CMK (cell line): ENCODE measurements around the gene ERO1B.
A peak's percentile ranks its signal among the peaks of the same experiment; 100 is the strongest.
"Not testable (repeated sequence)": the region's sequence is repeated elsewhere in the genome, so short reads cannot be mapped to it uniquely, and the experiment has no call there.

Source experiments
- DNase-seq: peaks from one replicate; pipeline ENCODE4 v3.0.0-alpha.2; 2010; ENCODE audit warnings: low read depth

The ERO1B gene

DNA sequence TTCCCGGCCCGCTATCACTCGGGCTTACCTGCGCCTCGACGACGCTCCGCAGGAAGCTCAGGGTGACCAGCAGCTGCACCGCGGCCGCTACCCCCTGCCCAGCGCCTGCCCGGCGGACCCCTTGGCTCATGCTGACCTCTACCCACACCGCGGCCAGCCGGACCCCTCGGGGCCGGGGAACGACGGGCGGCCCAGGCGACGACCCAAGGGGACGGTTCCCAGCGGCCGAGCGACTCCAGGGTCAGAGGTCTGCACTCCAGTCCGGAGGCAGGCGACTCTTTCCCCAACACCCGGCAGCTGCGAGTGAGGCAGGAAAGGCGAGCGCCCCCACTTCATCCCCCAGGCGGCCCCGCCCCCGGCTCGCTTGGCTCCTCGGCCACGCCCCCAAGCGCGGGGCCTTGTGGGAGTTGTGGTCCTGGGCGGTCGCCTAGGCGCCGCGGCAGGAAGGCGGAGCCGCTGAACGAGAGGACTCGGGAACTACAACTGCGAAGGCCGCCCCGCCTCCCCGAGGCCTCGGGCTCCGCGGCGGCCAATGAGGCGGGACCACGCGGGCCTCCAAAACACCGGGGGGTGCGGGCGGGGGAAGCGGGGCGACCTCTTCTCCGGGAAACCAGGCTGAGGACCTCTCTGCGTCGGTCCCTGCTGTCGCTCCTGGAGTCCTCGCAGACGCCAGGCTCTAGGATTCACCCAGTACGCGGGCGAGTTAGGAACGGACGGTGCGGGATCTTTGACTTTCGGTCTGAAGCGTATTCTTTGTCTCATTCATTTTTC is at the start of gene ERO1B:
Gene ERO1B (minus strand): TSS at position 305 of the 771 bp plus-strand sequence. CDS start 175 bp downstream, at position 130.
- DNase-seq = peak; percentile 95

DNA sequence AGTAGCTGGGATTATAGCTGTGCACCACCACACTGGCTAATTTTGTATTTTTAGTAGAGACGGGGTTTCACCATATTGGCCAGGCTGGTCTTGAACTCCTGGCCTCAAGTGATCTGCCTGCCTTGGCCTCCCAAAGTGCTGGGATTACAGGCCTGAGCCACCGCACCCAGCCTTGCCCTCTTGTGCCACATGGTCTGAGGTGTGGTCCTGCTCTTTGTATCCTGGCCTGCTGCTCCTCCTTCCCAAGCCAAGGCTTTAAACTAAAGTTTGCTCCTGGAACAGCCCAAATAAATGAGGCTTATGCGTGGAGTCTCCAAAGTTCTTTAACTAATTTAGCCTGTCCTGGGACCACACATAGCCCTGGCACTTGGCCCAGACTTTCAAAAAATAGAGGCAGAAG is 49.7 kb upstream of the ERO1B start:
- DNase-seq = not testable (repeated sequence)

GRCh38 chr1:236326432-236326831 is 44.7 kb upstream of the ERO1B start:
- no peak for DNase-seq

GRCh38 chr1:236325567-236325966 is 43.8 kb upstream of the ERO1B start:
- no peak for DNase-seq

- DNase-seq = no peak
Observed at GRCh38 chr1:236323819-236324411, 42.2 kb upstream of the ERO1B start.

- DNase-seq = no peak
Observed at GRCh38 chr1:236322566-236323409, 41.0 kb upstream of the ERO1B start.

DNA sequence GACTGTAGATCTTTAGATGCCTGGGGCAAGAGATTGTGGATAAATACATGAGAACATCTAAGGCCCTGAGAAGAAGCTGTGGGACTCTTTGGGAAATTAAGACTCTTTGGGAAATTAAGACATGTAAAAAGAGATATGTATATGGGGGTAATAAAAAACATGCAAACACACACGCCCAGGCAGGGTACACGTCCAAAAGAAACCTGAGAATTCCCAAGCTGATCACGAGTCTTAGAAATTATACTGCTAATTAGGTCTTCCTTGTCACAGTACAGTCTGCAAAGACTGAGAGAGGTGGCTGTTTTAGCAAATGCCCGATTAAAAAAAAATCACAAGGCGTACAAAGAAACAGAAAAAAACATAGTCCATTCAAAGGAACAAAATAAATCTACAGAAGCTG is 39.3 kb upstream of the ERO1B start:
- no peak for DNase-seq

DNA sequence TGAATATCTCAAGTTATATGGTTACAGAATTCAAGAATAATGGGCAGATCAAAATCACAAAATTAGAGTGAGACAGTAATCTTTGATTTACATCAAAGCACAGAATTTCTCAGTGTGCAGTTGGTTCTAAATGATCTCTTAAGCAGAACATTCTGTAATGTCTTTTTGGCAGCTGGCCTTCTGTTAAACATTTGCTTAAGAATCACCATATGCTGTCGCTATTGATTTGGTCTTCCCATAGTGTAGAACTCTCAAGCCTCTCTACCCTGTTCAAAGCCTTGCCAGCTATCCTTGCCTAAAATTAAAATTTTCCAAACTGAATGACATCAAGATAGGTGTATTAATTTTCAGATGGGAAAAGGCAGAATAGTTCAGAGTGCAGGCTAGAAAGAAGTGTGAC is 38.9 kb upstream of the ERO1B start:
- DNase-seq = no peak

DNA sequence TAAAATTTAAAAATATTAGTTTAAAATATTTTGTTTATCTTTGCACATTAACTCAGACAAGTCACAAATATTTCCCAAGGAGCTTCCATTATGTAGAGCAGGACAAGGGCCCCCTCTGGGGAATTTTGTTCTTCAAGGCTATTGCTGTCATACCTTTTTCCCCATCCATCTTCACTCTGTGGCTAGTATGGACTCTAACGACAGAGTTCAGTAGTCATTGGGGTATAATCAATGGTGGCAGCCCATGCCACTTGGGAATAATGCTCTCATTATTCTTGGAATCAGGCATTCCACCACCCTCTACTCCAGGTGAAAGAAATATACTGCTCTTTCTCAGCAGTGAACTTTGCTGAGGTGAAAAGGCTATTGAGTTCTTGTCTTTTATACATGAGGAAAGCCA is 38.5 kb upstream of the ERO1B start:
- no peak for DNase-seq

DNA sequence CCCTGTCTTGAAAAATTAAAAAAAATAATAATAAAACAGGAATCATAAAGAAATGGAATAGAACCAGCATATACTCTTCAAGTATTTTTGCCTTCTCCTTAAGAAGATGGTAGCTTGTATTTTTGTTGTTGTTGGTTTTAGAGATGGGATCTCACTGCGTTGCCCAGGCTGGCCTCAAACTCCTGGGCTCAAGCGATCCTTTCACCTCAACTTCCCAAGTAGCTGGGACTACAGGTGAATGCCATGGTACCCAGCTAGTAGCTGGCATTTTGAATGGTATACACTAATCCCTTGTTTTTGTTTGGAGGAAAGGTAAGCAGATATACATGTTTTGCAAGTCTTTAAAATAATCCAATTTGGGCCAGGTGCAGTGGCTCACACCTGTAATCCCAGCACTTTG is 34.7 kb upstream of the ERO1B start:
- DNase-seq = no peak

- no peak for DNase-seq
Observed at GRCh38 chr1:236315518-236315917, 33.8 kb upstream of the ERO1B start.

GRCh38 chr1:236315092-236315491 is 33.3 kb upstream of the ERO1B start:
- no peak for DNase-seq

DNA sequence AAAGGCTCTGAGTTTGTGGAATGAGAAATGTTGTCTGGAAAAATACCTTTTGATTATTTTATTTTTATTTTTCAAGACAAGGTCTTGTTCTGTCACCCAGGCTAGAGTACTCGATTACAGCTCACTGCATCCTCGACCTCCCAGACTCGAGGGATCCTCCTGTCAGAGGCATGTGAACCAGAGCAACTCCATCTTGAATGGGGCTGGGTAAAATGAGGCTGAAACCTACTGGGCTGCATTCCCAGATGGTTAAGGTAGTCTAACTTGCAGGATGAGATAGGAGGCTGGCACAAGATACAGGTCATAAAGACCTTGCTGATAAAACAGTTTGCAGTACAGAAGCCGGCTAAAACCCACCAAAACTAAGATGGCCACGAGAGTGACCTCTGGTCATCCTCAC is 32.3 kb upstream of the ERO1B start:
- DNase-seq = not testable (repeated sequence)

DNA sequence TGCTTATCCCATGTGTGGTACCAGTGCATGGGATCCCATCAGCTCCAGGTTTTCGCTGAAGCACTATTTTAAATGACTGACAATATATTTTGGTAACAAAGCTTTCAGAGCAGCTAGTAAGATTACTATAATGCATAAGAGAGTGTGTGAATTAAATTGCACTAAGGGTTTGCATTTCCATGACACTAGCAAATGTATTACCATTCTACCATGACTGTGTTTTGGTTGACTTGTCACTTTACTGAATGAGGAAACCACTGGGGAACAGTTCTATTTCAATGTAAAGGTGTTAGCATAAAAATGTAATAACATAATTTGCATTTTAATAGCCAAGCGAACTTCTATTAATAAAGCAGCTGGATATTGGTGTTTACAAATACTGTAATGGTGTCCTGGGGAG is 31.7 kb upstream of the ERO1B start:
- DNase-seq = no peak

- peak; percentile 35 for DNase-seq
Observed at GRCh38 chr1:236311040-236311439, 29.3 kb upstream of the ERO1B start.

DNA sequence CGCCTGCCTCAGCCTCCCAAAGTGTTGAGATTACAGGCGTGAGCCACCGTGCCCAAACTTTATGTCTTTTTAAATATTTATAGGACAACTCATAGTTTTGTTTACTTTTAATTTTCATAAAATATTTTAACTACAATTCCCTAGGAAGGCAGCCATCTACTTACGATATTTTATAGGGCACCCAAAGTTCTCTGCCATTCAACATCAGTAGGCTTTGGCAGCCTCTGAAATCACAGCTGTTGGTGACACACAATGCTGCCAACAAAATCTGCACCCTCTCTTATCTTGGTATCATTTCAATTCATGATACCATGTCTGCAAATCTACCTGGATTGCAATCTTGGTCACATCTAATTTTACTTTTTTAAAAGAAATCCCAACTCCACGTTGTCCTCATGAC is 27.1 kb upstream of the ERO1B start:
- DNase-seq = no peak

DNA sequence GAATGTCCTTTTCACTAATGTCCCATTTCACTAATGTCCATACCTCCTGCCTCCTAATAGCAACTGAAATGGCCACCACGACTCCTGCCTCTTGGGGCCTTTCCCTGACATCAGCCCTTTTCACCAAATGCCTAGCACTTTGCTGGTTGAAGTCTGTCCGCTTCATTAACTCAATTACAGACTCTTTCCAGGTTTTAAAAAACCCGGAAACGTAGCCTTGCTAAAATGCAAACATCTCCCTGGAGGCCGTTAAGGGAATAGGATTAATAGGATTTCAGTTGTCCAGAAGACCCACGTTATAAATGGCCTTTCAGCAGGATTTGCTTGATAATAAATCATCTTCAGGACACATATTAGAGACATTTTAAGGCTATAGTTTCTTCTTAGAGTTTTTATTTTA is 25.7 kb upstream of the ERO1B start:
- DNase-seq = no peak

DNA sequence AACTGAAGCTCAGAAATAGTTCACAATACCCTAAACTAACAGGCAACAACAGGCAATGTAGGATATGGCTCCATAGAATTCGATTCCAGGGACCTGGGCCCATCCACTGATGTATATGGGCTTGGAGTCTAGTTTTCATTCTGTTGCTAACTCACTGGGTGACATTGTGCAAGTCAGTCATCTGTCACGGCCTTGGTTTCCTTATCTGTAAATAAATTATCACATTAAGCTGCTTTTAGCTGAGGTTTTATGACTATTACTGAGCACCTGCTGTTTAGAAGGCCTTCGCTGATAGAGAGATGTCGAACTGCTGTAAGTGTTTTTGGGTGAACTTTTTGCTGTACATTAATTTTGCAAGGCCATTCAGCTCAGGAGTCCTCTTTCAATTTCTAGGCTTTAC is 22.9 kb upstream of the ERO1B start:
- DNase-seq = no peak

DNA sequence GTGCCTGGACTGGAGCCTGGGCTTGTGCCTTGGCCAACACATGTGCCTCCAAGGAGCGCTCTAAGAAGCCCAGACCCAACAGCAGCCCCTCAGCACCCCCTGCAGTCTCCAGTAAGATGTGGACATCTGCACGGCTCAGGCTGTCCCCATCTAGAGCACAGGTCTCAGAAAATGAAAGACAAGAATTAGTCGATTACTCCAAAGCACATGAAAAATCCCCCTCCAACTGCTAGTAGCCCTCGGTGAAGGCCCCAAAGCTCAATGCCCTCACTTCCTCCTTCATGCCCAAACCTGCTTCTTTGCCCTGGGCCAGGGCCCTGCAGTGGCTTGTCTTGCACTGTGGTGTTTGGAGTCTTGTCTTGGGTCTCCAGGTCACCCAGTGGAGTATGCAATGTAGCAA is 21.9 kb upstream of the ERO1B start:
- no peak for DNase-seq

DNA sequence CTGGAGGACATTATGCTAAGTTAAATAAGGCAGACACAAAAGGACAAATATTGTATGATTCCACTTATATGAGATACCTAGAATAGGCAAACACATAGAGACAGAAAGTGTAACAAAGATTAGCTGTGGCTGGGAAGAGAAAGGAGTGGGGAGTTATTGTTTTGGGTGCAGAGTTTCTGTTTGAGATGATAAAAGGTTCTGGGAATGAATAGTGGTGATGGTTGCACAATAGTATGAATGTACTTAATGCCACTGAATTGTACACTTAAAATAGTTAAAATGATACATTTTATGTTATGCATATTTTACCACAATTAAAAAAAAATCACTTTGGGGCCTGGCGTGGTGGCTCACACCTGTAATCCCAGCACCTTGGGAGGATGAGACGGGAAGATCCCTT is 21.2 kb upstream of the ERO1B start:
- DNase-seq = no peak

- DNase-seq = no peak
Observed at GRCh38 chr1:236301958-236302335, 20.2 kb upstream of the ERO1B start.

GRCh38 chr1:236301080-236301957 is 19.6 kb upstream of the ERO1B start:
- no peak for DNase-seq
